ENCODE measurements around the gene PCDH15. TPM values are rescaled to one million over a fixed set of nuclear protein-coding genes. Genes with fewer than 3 reads are reported as not detected.

The PCDH15 gene
- total RNA-seq, 1 experiment from 2014 or later = 0.61 TPM

- Mint-ChIP-seq H3K36me3 (ENCODE audit: insufficient read depth in 1 of 3, low read depth in 3 of 3) (no peaks in the 10 kb centered on the region), H3K27me3 (ENCODE audit: low read depth) (no peaks in the 10 kb centered on the region), H3K4me3 (no peak overlapping the region), H3K27ac (no peak overlapping the region), H3K4me1 (no peaks in the 10 kb centered on the region), H3K9me3 (no peaks in the 10 kb centered on the region)
- H2BK5ac ChIP-seq (ENCODE audit: insufficient read length, low read length) = no peak overlapping the region
- no peak overlapping the region for H2BK120ac ChIP-seq (ENCODE audit: low read depth, low read length, poor library complexity, severe bottlenecking)
- no peak overlapping the region for H2BK12ac ChIP-seq (ENCODE audit: insufficient read length, low read depth, low read length)
- H2BK15ac ChIP-seq (ENCODE audit: low read depth, low read length) = no peak overlapping the region
- H3T11ph ChIP-seq (ENCODE audit: low read length) = no peak overlapping the region
- no peak overlapping the region for H4K91ac ChIP-seq (ENCODE audit: insufficient read length, low read depth, low read length)
- no peak overlapping the region for H2BK20ac ChIP-seq (ENCODE audit: low read depth, low read length, poor library complexity, severe bottlenecking)
- no peaks in the 10 kb centered on the region for H3K79me2 ChIP-seq (ENCODE audit: insufficient read depth, low read length)
- no peak for DNase-seq
- H3K9me3 ChIP-seq (ENCODE audit: control insufficient read depth, low read depth, low read length) = no peaks in the 10 kb centered on the region
- no peak overlapping the region for H2AFZ ChIP-seq (ENCODE audit: low read length)
- no peak overlapping the region for H3K4ac ChIP-seq (ENCODE audit: low read depth, low read length)
- no peak overlapping the region for H4K8ac ChIP-seq (replicated peaks; ENCODE audit: insufficient read length, low read depth, low read length)
- TF ChIP-seq CTCF (conservative IDR thresholded peaks at IDR 0.05) = no peak
- no peaks in the 10 kb centered on the region for H3K4me1 ChIP-seq (ENCODE audit: insufficient read depth, low read length)
- H3K18ac ChIP-seq (ENCODE audit: insufficient read length, low read depth, low read length) = no peak overlapping the region
- H3K27me3 ChIP-seq (ENCODE audit: insufficient read depth, low read length) = no peaks in the 10 kb centered on the region
- no peaks in the 10 kb centered on the region for H4K20me1 ChIP-seq (ENCODE audit: control insufficient read depth, insufficient read depth, insufficient read length)
- no peaks in the 10 kb centered on the region for H3K79me1 ChIP-seq (ENCODE audit: insufficient read depth, low read depth, low read length, poor library complexity, severe bottlenecking)
- WGBS (ENCODE audit: extremely low coverage, insufficient read length, low lambda C conversion rate) = no CpG with 5 or more reads among the region's 1 CpG
- H2AK5ac ChIP-seq (ENCODE audit: insufficient read length, low read length) = no peak overlapping the region
- H4K5ac ChIP-seq (ENCODE audit: insufficient read length, low read depth, low read length) = no peak overlapping the region
- no peak overlapping the region for H3K4me2 ChIP-seq (ENCODE audit: insufficient read depth, insufficient read length, low read length)
- no peak overlapping the region for H3K27ac ChIP-seq (ENCODE audit: insufficient read length, low read depth, low read length)
- H3K23ac ChIP-seq (ENCODE audit: insufficient read length, low read depth, low read length) = no peak overlapping the region
- no peak overlapping the region for H3K9ac ChIP-seq (ENCODE audit: extremely low read depth, insufficient read length, low read length)
- H3K14ac ChIP-seq (ENCODE audit: insufficient read depth, low read length) = no peak overlapping the region
- no peak overlapping the region for H3K56ac ChIP-seq (ENCODE audit: insufficient read length, low read depth, low read length)
- no peaks in the 10 kb centered on the region for H3K23me2 ChIP-seq (ENCODE audit: insufficient read length, low read depth, low read length, poor library complexity, severe bottlenecking)
These were observed 187.0 kb downstream of the PCDH15 start for GRCh38 chr10:54614072-54614471.

All from H9 (cell line).